Activated CD4-positive, alpha-beta T cell treated with anti-CD3 and anti-CD28 coated beads for 36 hours (primary cell): ENCODE results near the gene EPHA5. TPM values are rescaled to one million over a fixed set of nuclear protein-coding genes. Genes with fewer than 3 reads are reported as not detected.

Experiments
- ATAC-seq: fragments of 200-7000 bp; cut with Tn5 transposase; one replicate; pipeline ENCODE4 v1.10.0; 2021; ENCODE audit warnings: mild to moderate bottlenecking, moderate library complexity
- CTCF ChIA-PET: fragments of 350-600 bp; sonication (Branson Sonifier 250); formaldehyde crosslinking; loops from one replicate; lab custom pipeline; 2021; ENCODE audit warnings: antibody characterized with exemption; lab: Charles Lee
- POLR2A ChIA-PET: fragments of 350-600 bp; sonication (Branson Sonifier 250); formaldehyde crosslinking; loops from one replicate; lab custom pipeline; 2021; ENCODE audit warnings: antibody characterized with exemption, inconsistent platforms; lab: Charles Lee
- DNase-seq: peaks from one replicate; pipeline ENCODE4 v3.0.0-alpha.2; 2020
- H3K27ac Mint-ChIP-seq: one replicate; pipeline ENCODE4 v1.8.0; 2021; ENCODE audit warnings: mixed read lengths
- H3K27me3 Mint-ChIP-seq: one replicate; pipeline ENCODE4 v1.8.0; 2021; ENCODE audit warnings: mixed read lengths
- H3K36me3 Mint-ChIP-seq: one replicate; pipeline ENCODE4 v1.8.0; 2021; ENCODE audit warnings: low read depth, mixed read lengths
- H3K4me1 Mint-ChIP-seq: one replicate; pipeline ENCODE4 v1.8.0; 2021; ENCODE audit warnings: mixed read lengths
- H3K4me3 Mint-ChIP-seq: one replicate; pipeline ENCODE4 v1.8.0; 2021; ENCODE audit warnings: mild to moderate bottlenecking, moderate library complexity, mixed read lengths
- H3K9me3 Mint-ChIP-seq: one replicate; pipeline ENCODE4 v1.8.0; 2021; ENCODE audit warnings: low read depth, mixed read lengths
- intact Hi-C, 2 experiments: fragments of 100-400 bp; cut with DNase I in 1 of 2; cut with micrococcal nuclease in 1 of 2; formaldehyde crosslinking; loops; one replicate each; pipeline versions ENCODE4 v1.14.2 to v1.15.1; 2022 to 2024; cut with DNase I, micrococcal nuclease
- total RNA-seq, 2 experiments: library from RNA; stranded (reverse); gene quantifications; one replicate each; pipeline ENCODE4 v1.2.3, GENCODE V29; 2021

The EPHA5 gene
- total RNA-seq, 2 experiments from 2014 or later: not detected

DNA sequence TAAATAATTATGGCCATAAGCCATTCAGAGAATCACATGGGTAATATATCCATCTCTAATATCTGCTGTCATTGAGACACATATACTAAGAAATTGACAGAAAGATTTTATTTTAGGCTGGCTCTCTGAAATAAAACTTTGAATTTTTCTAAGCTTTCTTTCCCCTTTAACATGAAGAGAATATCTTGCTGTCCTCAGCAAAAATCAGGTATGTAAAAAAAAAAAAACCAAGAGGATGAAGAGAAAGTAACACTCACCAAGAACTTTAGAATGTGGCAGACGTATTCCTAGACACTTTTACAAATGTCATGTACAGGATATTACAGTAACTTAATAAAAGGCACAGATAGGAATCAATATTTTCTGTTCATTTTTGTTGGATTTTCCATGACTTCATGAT, 65.8 kb downstream of the EPHA5 start:
- POLR2A ChIA-PET: no interaction called here

DNA sequence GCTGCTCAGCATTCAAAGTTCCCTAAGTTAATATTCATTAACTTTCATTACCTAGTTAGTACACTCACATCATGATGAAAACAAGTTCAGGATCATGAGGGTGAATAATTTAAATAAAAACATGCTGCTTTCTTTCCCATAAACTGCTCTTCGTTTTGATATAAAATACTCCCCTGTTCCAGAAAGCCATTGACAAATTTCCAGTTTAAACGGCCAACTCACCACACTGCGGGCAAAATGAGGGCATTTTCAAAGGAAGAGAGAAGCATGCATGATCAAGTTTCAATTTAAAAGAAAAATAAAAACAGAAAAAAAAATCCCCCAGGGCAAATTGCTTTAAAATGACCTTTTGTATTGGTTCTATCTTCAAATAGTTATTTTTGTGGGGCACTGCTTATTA, 69.6 kb downstream of the EPHA5 start:
- DNase-seq (no peak), ATAC-seq (no peak)
- Mint-ChIP-seq H3K4me3 (no peak overlapping the region), H3K27me3 (no peaks in the 10 kb centered on the region), H3K4me1 (no peaks in the 10 kb centered on the region), H3K27ac (no peak overlapping the region), H3K36me3 (no peaks in the 10 kb centered on the region), H3K9me3 (peaks cover 2% of the 10 kb centered on the region)
- CTCF ChIA-PET: interaction anchor here (1.2 kb wide), 1 partner anchor 9 kb away, joined by 4 read pairs; no protein-coding TSS in a partner anchor
- POLR2A ChIA-PET: no interaction called here
- intact Hi-C loops: no loop called here

More for the DNA sequence above, 65.8 kb downstream of the EPHA5 start:
- intact Hi-C loops: no loop called here
- no peaks in the 10 kb centered on the region for H3K36me3 Mint-ChIP-seq
- ATAC-seq: no peak
- no peak for DNase-seq
- H3K27ac Mint-ChIP-seq: no peak overlapping the region
- no peaks in the 10 kb centered on the region for H3K4me1 Mint-ChIP-seq
- no peaks in the 10 kb centered on the region for H3K27me3 Mint-ChIP-seq
- no peak overlapping the region for H3K4me3 Mint-ChIP-seq
- H3K9me3 Mint-ChIP-seq: no peaks in the 10 kb centered on the region
- CTCF ChIA-PET: no interaction called here

DNA sequence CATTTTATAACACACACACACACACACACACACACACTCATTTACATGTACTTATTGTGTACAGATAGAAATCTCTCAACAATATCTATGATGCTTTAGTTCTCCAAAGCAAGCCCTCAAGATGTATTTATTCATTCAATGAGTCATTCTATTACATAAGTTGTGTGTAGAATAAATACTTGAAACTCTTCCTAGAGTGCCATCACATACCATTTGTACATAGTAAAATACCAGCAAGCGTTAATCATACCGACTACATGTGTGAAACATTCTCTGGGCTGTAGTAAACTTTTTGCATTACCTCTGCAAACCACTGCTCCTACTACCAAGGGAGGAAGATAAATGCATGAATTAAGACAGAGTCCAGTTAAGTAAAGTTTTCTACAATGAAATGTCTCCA, 70.9 kb downstream of the EPHA5 start:
- ChIA-PET POLR2A (no interaction called here), CTCF (no interaction called here)
- Mint-ChIP-seq H3K27ac (no peak overlapping the region), H3K4me3 (no peak overlapping the region), H3K9me3 (peaks cover 2% of the 10 kb centered on the region), H3K27me3 (no peaks in the 10 kb centered on the region), H3K36me3 (no peaks in the 10 kb centered on the region), H3K4me1 (no peaks in the 10 kb centered on the region)
- ATAC-seq (no peak), DNase-seq (no peak)
- intact Hi-C loops: no loop called here

DNA sequence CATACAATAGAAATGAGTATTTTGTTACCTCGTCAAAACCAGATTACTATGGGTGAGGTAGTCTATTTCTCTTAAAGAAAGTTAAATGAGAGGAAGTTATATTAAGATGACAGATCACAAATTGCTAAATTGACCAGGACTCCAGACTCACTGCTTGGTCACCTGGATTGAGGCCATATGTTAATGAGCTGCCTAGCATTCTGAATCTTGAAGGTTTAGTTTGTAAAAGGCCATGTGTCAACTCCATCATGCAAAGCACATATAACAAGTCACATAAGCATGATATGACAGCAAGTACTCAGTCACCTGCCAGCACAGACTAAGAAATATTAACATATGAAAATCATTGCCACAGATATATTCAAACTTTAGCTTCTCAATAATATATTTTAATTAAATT, 72.6 kb downstream of the EPHA5 start:
- intact Hi-C loops: no loop called here
- no peak for DNase-seq
- CTCF ChIA-PET: no interaction called here
- no peak overlapping the region for H3K4me3 Mint-ChIP-seq
- no peaks in the 10 kb centered on the region for H3K4me1 Mint-ChIP-seq
- no peaks in the 10 kb centered on the region for H3K36me3 Mint-ChIP-seq
- POLR2A ChIA-PET: no interaction called here
- no peak overlapping the region for H3K27ac Mint-ChIP-seq
- ATAC-seq: no peak
- H3K27me3 Mint-ChIP-seq: no peaks in the 10 kb centered on the region
- peaks cover 3% of the 10 kb centered on the region for H3K9me3 Mint-ChIP-seq

DNA sequence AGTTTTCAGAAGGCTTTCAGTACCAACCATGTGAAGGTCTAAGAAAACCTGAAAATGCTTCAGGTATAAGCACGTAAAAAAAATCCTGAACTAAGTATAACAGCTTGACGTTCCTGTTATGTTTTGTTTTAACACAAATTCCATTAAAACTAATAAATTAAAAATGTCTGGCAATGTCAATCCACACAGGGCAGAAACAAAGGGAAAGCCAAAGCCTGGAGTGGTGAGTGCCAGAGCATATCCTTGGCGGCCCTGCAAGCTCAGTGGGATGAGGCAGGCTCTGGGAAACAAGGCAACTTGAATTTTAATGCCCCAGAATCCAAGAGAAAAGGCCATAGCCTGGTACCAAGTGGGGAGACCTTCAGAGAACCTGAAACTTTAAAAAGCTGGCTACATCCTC, 78.2 kb downstream of the EPHA5 start:
- intact Hi-C loops: no loop called here
- ATAC-seq (no peak), DNase-seq (no peak)
- no peaks in the 10 kb centered on the region for H3K4me1 Mint-ChIP-seq
- POLR2A ChIA-PET: no interaction called here
- peaks cover 3% of the 10 kb centered on the region for H3K9me3 Mint-ChIP-seq
- H3K36me3 Mint-ChIP-seq: no peaks in the 10 kb centered on the region
- CTCF ChIA-PET: interaction anchor here (1.3 kb wide), 1 partner anchor 8 kb away, joined by 4 read pairs; no protein-coding TSS in a partner anchor
- no peak overlapping the region for H3K27ac Mint-ChIP-seq
- H3K4me3 Mint-ChIP-seq: no peak overlapping the region
- H3K27me3 Mint-ChIP-seq: no peaks in the 10 kb centered on the region

DNA sequence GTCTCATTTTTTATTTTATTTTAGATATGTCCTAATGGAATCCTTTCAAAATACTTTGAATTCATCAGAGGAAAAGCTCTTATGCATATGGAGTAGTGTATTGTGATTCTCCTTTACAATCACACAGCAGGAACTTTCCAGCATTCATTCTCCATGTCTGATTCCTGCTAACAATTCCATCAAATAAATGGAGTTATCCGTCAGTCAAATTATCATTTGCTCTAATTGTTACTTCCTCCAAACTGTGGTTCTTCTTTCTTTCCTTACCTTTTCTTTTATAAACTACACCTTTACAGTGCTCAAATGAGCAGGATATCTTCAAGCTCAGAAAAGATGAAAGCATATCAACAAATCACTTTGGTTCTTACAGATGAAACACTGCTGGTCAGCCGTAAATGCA, 80.4 kb downstream of the EPHA5 start:
- H3K36me3 Mint-ChIP-seq: no peaks in the 10 kb centered on the region
- intact Hi-C loops: no loop called here
- POLR2A ChIA-PET: no interaction called here

DNA sequence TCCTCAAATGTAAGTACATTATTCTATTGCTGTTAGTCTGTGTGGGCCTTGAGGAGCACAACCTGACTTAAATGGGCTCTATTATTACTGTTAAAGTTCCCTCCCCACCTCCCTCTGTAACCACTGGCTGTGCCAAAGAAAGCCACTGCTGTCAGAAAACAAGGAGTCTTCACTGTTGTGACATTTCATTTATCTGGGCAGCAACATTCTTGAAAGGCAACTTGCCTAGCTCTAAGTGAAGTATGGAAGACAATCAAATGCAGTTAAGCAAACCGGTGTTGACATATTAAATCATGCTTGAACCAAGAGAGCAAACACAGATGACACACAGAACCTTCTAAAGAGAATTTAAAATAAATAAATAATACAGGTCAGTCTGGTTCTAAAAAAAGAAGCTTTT, 81.0 kb downstream of the EPHA5 start:
- Mint-ChIP-seq H3K4me3 (no peak overlapping the region), H3K4me1 (no peaks in the 10 kb centered on the region), H3K9me3 (peaks cover 1% of the 10 kb centered on the region), H3K36me3 (no peaks in the 10 kb centered on the region), H3K27ac (no peak overlapping the region), H3K27me3 (no peaks in the 10 kb centered on the region)
- ATAC-seq (no peak), DNase-seq (no peak)
- POLR2A ChIA-PET: no interaction called here
- CTCF ChIA-PET: no interaction called here
- intact Hi-C loops: no loop called here

More for the DNA sequence above, 80.4 kb downstream of the EPHA5 start:
- Mint-ChIP-seq H3K9me3 (peaks cover 1% of the 10 kb centered on the region), H3K4me3 (no peak overlapping the region), H3K4me1 (no peaks in the 10 kb centered on the region), H3K27me3 (no peaks in the 10 kb centered on the region), H3K27ac (no peak overlapping the region)
- DNase-seq (no peak), ATAC-seq (no peak)
- CTCF ChIA-PET: no interaction called here

DNA sequence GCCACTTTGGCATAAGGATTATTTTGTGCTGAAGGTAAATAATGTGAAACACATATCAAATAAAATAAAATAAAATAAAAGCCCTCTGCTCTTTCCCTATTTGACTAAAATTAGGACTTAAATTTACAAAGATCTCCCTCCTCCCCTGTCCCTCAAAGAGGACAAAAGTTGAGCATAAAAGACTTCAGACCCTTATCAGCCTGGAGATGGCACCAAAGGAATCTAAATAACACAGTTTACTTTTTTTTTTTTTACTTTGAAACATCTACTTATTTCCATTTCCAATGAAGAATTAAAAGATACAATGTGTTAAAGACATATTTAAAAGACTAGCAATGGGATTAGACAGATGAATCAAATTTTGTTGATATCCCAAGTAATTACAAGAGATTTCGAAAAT, 89.7 kb downstream of the EPHA5 start:
- no peaks in the 10 kb centered on the region for H3K4me1 Mint-ChIP-seq
- no peaks in the 10 kb centered on the region for H3K9me3 Mint-ChIP-seq
- CTCF ChIA-PET: no interaction called here
- intact Hi-C loops: no loop called here
- DNase-seq: no peak
- H3K4me3 Mint-ChIP-seq: no peak overlapping the region
- no peaks in the 10 kb centered on the region for H3K36me3 Mint-ChIP-seq
- H3K27ac Mint-ChIP-seq: no peak overlapping the region
- POLR2A ChIA-PET: no interaction called here
- H3K27me3 Mint-ChIP-seq: no peaks in the 10 kb centered on the region
- ATAC-seq: no peak

DNA sequence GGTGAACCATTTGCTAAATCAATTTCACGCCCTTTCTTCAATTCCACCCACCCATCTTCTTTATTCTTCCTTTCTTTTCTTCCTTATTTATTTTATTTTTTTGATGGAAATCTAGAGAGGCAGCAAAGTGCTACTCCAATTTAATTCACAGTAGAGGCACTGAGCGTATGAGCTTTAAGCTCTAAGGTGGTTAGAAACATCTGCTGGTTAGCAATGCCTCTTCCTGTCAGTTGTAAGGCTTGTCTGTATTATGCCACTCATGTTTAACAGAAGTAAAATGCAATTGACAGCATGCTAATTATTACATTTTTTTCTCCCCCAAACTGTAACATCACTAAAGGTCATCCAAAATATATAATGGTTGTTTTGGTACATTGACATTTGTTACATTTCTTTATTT, 103.8 kb downstream of the EPHA5 start:
- DNase-seq (no peak), ATAC-seq (no peak)
- Mint-ChIP-seq H3K9me3 (no peaks in the 10 kb centered on the region), H3K36me3 (no peaks in the 10 kb centered on the region), H3K27ac (no peak overlapping the region), H3K27me3 (no peaks in the 10 kb centered on the region), H3K4me3 (no peak overlapping the region), H3K4me1 (no peaks in the 10 kb centered on the region)
- intact Hi-C loops: no loop called here
- POLR2A ChIA-PET: no interaction called here
- CTCF ChIA-PET: no interaction called here

DNA sequence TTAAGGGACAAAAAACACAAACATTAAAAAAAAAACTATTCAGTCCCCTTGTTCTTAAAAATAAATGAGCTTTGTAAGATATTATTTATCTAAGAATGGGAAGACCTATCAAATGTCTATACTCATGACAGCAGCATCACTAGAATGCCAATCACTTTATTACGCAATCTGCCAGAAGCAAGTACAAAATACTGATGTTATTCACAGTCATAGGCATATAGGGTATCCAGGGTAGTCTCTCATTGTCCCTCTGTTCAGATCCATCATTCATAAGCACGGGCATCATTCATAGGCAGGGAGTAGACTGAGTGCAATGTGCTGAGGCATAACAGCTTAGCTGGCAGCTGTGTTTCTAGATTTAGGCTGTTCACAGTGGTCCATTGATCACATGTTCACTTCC, 109.1 kb downstream of the EPHA5 start:
- ChIA-PET CTCF (no interaction called here), POLR2A (no interaction called here)
- DNase-seq (no peak), ATAC-seq (no peak)
- H3K4me1 Mint-ChIP-seq: no peaks in the 10 kb centered on the region
- H3K36me3 Mint-ChIP-seq: no peaks in the 10 kb centered on the region
- intact Hi-C loops: no loop called here
- no peak overlapping the region for H3K27ac Mint-ChIP-seq
- H3K27me3 Mint-ChIP-seq: no peaks in the 10 kb centered on the region
- no peaks in the 10 kb centered on the region for H3K9me3 Mint-ChIP-seq
- no peak overlapping the region for H3K4me3 Mint-ChIP-seq

DNA sequence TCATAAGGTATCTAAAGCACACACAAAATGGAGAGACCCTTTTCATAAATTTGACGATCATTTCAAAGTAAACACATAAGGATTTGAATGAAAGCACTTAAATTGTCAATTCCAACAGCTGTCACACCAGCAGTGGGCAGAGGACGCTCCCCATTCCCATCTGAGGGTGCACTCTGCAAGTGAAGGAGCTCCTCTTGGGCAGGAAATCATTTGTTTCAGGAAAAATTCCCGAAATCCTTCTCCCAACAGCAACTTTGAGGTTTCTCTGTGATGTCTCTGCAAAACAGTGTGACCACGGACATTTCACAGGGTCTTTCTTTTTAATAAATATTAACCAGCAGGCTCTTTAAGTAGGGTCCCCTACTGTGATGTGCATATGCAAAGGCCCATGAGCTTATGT, 111.0 kb downstream of the EPHA5 start:
- intact Hi-C loops: no loop called here
- no peak overlapping the region for H3K4me3 Mint-ChIP-seq
- no peaks in the 10 kb centered on the region for H3K36me3 Mint-ChIP-seq
- ATAC-seq: no peak
- H3K4me1 Mint-ChIP-seq: no peaks in the 10 kb centered on the region
- ChIA-PET CTCF (no interaction called here), POLR2A (no interaction called here)
- no peak for DNase-seq
- H3K27me3 Mint-ChIP-seq: no peaks in the 10 kb centered on the region
- H3K27ac Mint-ChIP-seq: no peak overlapping the region
- H3K9me3 Mint-ChIP-seq: no peaks in the 10 kb centered on the region

DNA sequence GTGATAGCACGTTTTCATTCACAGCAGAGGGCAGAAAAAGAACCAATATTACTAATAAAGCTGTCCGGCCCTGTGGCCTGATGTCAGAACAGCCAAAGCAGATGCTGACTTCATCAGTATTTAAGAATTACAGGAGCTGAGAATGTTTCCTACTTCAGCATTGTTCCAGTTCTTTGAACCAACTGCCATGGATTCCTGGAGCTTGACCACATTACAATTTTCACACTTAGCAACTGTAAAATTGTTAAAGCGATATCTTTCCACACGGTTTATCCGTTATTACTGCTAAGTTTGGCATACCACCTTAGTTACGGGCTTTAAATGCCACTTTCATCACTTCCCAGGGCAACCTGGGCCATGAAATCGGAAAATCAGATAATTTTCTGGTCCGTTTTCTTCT, 118.2 kb downstream of the EPHA5 start:
- ChIA-PET POLR2A (no interaction called here), CTCF (interaction anchor here (0.5 to 0.6 kb wide), 2 partner anchors 383 to 574 kb away, joined by 3 read pairs; no protein-coding TSS in a partner anchor)
- intact Hi-C loops: no loop called here
- DNase-seq (no peak), ATAC-seq (no peak)
- Mint-ChIP-seq H3K4me1 (no peaks in the 10 kb centered on the region), H3K4me3 (no peak overlapping the region), H3K27ac (no peak overlapping the region), H3K36me3 (no peaks in the 10 kb centered on the region), H3K27me3 (no peaks in the 10 kb centered on the region), H3K9me3 (peaks cover 3% of the 10 kb centered on the region)

DNA sequence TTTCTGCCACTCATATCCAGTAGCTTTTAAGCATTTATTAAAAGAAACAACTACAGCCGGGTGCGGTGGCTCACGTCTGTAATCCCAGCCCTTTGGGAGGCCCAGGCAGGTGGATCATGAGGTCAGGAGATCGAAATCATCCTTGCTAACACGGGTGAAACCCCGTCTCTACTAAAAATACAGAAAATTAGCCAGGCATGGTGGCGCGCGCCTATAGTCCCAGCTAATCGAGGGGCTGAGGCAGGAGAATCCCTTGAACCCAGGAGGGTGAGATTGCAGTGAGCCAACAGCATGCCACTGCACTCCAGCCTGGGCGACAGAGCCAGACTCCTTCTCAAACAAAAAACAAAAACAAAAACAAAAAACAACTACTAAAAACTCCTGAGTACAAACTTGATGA, 119.8 kb downstream of the EPHA5 start:
- ATAC-seq (no peak), DNase-seq (no peak)
- intact Hi-C loops: no loop called here
- H3K36me3 Mint-ChIP-seq: no peaks in the 10 kb centered on the region
- no peaks in the 10 kb centered on the region for H3K4me1 Mint-ChIP-seq
- no peaks in the 10 kb centered on the region for H3K27me3 Mint-ChIP-seq
- POLR2A ChIA-PET: no interaction called here
- no peak overlapping the region for H3K4me3 Mint-ChIP-seq
- no peak overlapping the region for H3K27ac Mint-ChIP-seq
- CTCF ChIA-PET: no interaction called here
- H3K9me3 Mint-ChIP-seq: peaks cover 7% of the 10 kb centered on the region
